Measurements from ENCODE around the gene ZBTB44.
"Not testable (repeated sequence)": the region's sequence is repeated elsewhere in the genome, so short reads cannot be mapped to it uniquely, and the experiment has no call there.

The ZBTB44 gene

DNA sequence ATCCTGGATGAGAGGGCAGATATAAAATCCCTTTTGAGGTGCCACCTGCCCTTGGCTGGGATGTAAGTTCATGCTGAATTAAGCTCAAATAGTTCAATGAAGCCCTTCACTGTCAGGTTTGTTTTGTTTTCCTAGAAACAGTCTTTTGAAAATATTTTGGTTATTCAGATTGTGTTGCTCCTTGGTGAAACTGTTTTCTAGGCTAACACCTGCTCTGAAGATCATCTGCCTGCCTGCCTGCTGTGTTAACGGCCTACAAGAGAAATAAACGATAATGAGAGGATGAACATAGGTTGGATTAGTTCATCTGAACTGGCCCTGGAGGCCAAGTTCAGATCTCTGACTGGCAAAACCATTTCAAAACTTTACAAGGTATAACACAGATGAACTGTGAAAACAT, 67.4 kb downstream of the ZBTB44 start:
- H3K4me2 ChIP-seq (ENCODE audit: insufficient read depth, low read length) = no peak overlapping the region
- no peak overlapping the region for H3K9ac ChIP-seq (ENCODE audit: low read depth, low read length)
- no peaks in the 10 kb centered on the region for H3K9me3 ChIP-seq (ENCODE audit: insufficient read depth, low read length, severe bottlenecking)
- DNase-seq = no peak
- no peak for ATAC-seq (ENCODE audit: insufficient read depth, low read depth)
- H3K79me2 ChIP-seq (ENCODE audit: insufficient read depth, low read length) = peaks cover 88% of the 10 kb centered on the region
- H3K4me1 ChIP-seq (ENCODE audit: insufficient read depth, low read length) = 0 out of 2 replicates have a peak, but pooled peaks cover 2% of the 10 kb centered on the region
- H3K4me3 ChIP-seq (ENCODE audit: low read depth in 1 of 2, low read length in 2 of 2) = no peak overlapping the region
- H3K27ac ChIP-seq (ENCODE audit: low read length) = no peak overlapping the region
- peaks cover 25% of the 10 kb centered on the region for H3K36me3 ChIP-seq (ENCODE audit: insufficient read depth, low read length)
- no peaks in the 10 kb centered on the region for H3K27me3 ChIP-seq (ENCODE audit: insufficient read depth, low read length, poor library complexity)
- peaks cover 50% of the 10 kb centered on the region for H4K20me1 ChIP-seq (ENCODE audit: insufficient read depth, low read length)
- TF ChIP-seq, protein P1, sequence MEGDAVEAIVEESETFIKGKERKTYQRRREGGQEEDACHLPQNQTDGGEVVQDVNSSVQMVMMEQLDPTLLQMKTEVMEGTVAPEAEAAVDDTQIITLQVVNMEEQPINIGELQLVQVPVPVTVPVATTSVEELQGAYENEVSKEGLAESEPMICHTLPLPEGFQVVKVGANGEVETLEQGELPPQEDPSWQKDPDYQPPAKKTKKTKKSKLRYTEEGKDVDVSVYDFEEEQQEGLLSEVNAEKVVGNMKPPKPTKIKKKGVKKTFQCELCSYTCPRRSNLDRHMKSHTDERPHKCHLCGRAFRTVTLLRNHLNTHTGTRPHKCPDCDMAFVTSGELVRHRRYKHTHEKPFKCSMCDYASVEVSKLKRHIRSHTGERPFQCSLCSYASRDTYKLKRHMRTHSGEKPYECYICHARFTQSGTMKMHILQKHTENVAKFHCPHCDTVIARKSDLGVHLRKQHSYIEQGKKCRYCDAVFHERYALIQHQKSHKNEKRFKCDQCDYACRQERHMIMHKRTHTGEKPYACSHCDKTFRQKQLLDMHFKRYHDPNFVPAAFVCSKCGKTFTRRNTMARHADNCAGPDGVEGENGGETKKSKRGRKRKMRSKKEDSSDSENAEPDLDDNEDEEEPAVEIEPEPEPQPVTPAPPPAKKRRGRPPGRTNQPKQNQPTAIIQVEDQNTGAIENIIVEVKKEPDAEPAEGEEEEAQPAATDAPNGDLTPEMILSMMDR (IDR thresholded peaks at IDR 0.05; ENCODE audit: borderline replicate concordance, extremely low read depth, low read length, poor library complexity, severe bottlenecking) = no peak
- no peak for TF ChIP-seq EZH2 (IDR thresholded peaks at IDR 0.05; ENCODE audit: borderline replicate concordance, low read depth, low read length, severe bottlenecking)
- no peak overlapping the region for H2AFZ ChIP-seq (ENCODE audit: low read depth, low read length)

DNA sequence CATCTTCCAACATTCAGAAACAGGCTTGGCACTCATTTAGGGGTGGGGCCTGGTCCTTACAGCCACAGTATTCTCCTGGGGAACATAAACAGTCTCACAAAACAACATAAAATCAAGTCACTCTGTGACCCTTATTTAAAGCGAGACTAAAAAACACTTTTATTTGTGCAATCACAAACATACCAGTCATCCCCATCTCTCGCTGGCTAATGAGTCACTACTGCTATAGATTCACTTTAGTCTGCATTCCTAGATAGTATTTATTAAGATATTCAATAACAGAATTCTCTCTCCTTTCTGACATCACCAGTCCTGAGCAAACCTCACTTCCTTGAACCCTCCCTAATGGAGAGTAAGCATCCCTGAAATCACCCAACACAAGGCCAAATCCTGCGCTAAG, 68.0 kb downstream of the ZBTB44 start:
- H3K4me1 ChIP-seq (ENCODE audit: insufficient read depth, low read length) = 0 out of 2 replicates have a peak, but pooled peaks cover 2% of the 10 kb centered on the region
- TF ChIP-seq, protein P1 (IDR thresholded peaks at IDR 0.05; ENCODE audit: borderline replicate concordance, extremely low read depth, low read length, poor library complexity, severe bottlenecking) = no peak
- no peak for TF ChIP-seq EZH2 (IDR thresholded peaks at IDR 0.05; ENCODE audit: borderline replicate concordance, low read depth, low read length, severe bottlenecking)
- H3K27me3 ChIP-seq (ENCODE audit: insufficient read depth, low read length, poor library complexity) = no peaks in the 10 kb centered on the region
- H3K27ac ChIP-seq (ENCODE audit: low read length) = no peak overlapping the region
- peaks cover 25% of the 10 kb centered on the region for H3K36me3 ChIP-seq (ENCODE audit: insufficient read depth, low read length)
- H4K20me1 ChIP-seq (ENCODE audit: insufficient read depth, low read length) = peaks cover 50% of the 10 kb centered on the region
- H3K4me3 ChIP-seq (ENCODE audit: low read depth in 1 of 2, low read length in 2 of 2) = no peak overlapping the region
- peaks cover 82% of the 10 kb centered on the region for H3K79me2 ChIP-seq (ENCODE audit: insufficient read depth, low read length)
- H2AFZ ChIP-seq (ENCODE audit: low read depth, low read length) = no peak overlapping the region
- H3K9me3 ChIP-seq (ENCODE audit: insufficient read depth, low read length, severe bottlenecking) = no peaks in the 10 kb centered on the region
- ATAC-seq (ENCODE audit: insufficient read depth, low read depth) = no peak
- H3K9ac ChIP-seq (ENCODE audit: low read depth, low read length) = no peak overlapping the region
- no peak overlapping the region for H3K4me2 ChIP-seq (ENCODE audit: insufficient read depth, low read length)
- DNase-seq = no peak

DNA sequence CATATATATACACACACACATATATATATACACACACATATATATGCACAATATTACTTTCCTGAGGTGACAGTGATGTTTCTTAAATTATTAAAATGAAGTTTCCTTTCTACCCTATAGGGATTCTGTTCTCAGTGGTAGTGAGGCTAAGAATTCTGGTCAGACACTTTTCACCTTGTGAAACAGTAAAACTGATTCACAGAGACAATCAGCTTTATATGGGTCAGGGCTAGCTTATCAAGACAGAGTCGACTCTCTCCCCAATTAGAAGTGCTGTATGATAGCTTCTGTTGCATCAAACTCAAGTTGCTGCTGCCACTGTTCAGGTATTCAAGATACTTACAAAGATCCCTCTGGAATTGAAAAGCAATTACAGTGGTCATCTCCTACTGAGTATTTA, 68.4 kb downstream of the ZBTB44 start:
- Histone ChIP-seq H3K4me1 (ENCODE audit: insufficient read depth, low read length) (0 out of 2 replicates have a peak, but pooled peaks cover 2% of the 10 kb centered on the region), H4K20me1 (ENCODE audit: insufficient read depth, low read length) (peaks cover 50% of the 10 kb centered on the region), H3K9ac (ENCODE audit: low read depth, low read length) (no peak overlapping the region), H3K79me2 (ENCODE audit: insufficient read depth, low read length) (peaks cover 80% of the 10 kb centered on the region), H3K36me3 (ENCODE audit: insufficient read depth, low read length) (peaks cover 25% of the 10 kb centered on the region), H3K4me3 (ENCODE audit: low read depth in 1 of 2, low read length in 2 of 2) (no peak overlapping the region), H3K27me3 (ENCODE audit: insufficient read depth, low read length, poor library complexity) (no peaks in the 10 kb centered on the region), H3K9me3 (ENCODE audit: insufficient read depth, low read length, severe bottlenecking) (no peaks in the 10 kb centered on the region), H3K4me2 (ENCODE audit: insufficient read depth, low read length) (no peak overlapping the region), H2AFZ (ENCODE audit: low read depth, low read length) (no peak overlapping the region), H3K27ac (ENCODE audit: low read length) (no peak overlapping the region)
- TF ChIP-seq EZH2 (IDR thresholded peaks at IDR 0.05; ENCODE audit: borderline replicate concordance, low read depth, low read length, severe bottlenecking) = no peak
- TF ChIP-seq, protein P1 (IDR thresholded peaks at IDR 0.05; ENCODE audit: borderline replicate concordance, extremely low read depth, low read length, poor library complexity, severe bottlenecking) = no peak
- ATAC-seq (ENCODE audit: insufficient read depth, low read depth) (no peak), DNase-seq (no peak)

DNA sequence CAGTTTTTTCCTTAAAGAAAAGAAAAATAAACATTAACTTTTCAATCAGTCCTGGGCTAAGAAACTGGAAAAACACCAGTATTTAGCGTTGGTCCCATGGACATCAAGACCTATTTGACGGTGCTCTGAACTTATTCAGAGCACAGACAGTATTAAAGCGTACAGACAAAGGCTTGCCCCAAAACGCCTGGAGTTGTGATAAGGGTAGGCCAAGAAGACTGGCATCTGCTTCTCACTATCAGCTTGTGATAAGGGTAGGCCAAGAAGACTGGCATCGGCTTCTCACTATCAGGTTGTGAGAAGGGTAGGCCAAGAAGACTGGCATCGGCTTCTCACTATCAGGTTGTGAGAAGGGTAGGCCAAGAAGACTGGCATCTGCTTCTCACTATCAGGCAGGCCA, 69.3 kb downstream of the ZBTB44 start:
- not testable (repeated sequence) for ATAC-seq (ENCODE audit: insufficient read depth, low read depth); H3K9ac ChIP-seq (ENCODE audit: low read depth, low read length); H2AFZ ChIP-seq (ENCODE audit: low read depth, low read length); DNase-seq; H3K27me3 ChIP-seq (ENCODE audit: insufficient read depth, low read length, poor library complexity); H3K4me3 ChIP-seq (ENCODE audit: low read depth in 1 of 2, low read length in 2 of 2); H3K9me3 ChIP-seq (ENCODE audit: insufficient read depth, low read length, severe bottlenecking); H3K4me2 ChIP-seq (ENCODE audit: insufficient read depth, low read length); H3K27ac ChIP-seq (ENCODE audit: low read length); H3K4me1 ChIP-seq (ENCODE audit: insufficient read depth, low read length)
- Histone ChIP-seq H3K36me3 (ENCODE audit: insufficient read depth, low read length) (peaks cover 19% of the 10 kb centered on the region), H3K79me2 (ENCODE audit: insufficient read depth, low read length) (peaks cover 75% of the 10 kb centered on the region), H4K20me1 (ENCODE audit: insufficient read depth, low read length) (peaks cover 49% of the 10 kb centered on the region)

Data from DND-41 (cell line).